Astrocyte (in vitro differentiated cells and primary cell): Measurements from ENCODE around the gene RALGAPA1.

Experiments used
- CTCF ChIP-seq: IDR thresholded peaks from 2 replicates; pipeline ENCODE4 v1.5.1; 2011; ENCODE audit warnings: low read depth, mild to moderate bottlenecking, inconsistent platforms, low read length, moderate library complexity; ENCODE audit not compliant: insufficient read depth
- EZH2 ChIP-seq: IDR thresholded peaks from 2 replicates; pipeline ENCODE4 v1.6.1; 2012; ENCODE audit warnings: mild to moderate bottlenecking, low read length, inconsistent platforms; ENCODE audit not compliant: insufficient read depth

- TF ChIP-seq CTCF: no peak
- no peak for TF ChIP-seq EZH2
These were observed 112.5 kb downstream of the RALGAPA1 start for GRCh38 chr14:35696575-35696974.
